Activated naive CD8-positive, alpha-beta T cell treated with anti-CD3 and anti-CD28 coated beads, Interleukin-2, amount 50 U/mL, for 24 hours (primary cell): ENCODE results near the gene HES1.

Experiments
- ATAC-seq: fragments of 150-1000 bp; cut with Tn5 transposase; one replicate; pipeline ENCODE4 v1.10.0; 2021
- DNase-seq: peaks from one replicate; pipeline ENCODE4 v3.0.0; 2021
- H3K27ac Mint-ChIP-seq: one replicate; pipeline ENCODE4 v1.8.0; 2021; ENCODE audit warnings: mild to moderate bottlenecking, mixed read lengths
- H3K27me3 Mint-ChIP-seq: one replicate; pipeline ENCODE4 v1.8.0; 2021; ENCODE audit warnings: mixed read lengths
- H3K36me3 Mint-ChIP-seq: one replicate; pipeline ENCODE4 v1.8.0; 2021; ENCODE audit warnings: low read depth, mixed read lengths
- H3K4me1 Mint-ChIP-seq: one replicate; pipeline ENCODE4 v1.8.0; 2021; ENCODE audit warnings: mixed read lengths
- H3K4me3 Mint-ChIP-seq: one replicate; pipeline ENCODE4 v1.8.0; 2021; ENCODE audit warnings: mild to moderate bottlenecking, moderate library complexity, mixed read lengths
- H3K9me3 Mint-ChIP-seq: one replicate; pipeline ENCODE4 v1.8.0; 2021; ENCODE audit warnings: mixed read lengths

HES1 gene

GRCh38 chr3:194129581-194130133, 6.3 kb upstream of the HES1 start:
- ATAC-seq (no peak), DNase-seq (no peak)
- H3K36me3 Mint-ChIP-seq = no peaks in the 10 kb centered on the region
- no peak overlapping the region for H3K27ac Mint-ChIP-seq
- H3K9me3 Mint-ChIP-seq = no peaks in the 10 kb centered on the region
- H3K4me1 Mint-ChIP-seq = peaks cover 24% of the 10 kb centered on the region
- H3K4me3 Mint-ChIP-seq = no peak overlapping the region
- peaks cover 55% of the 10 kb centered on the region for H3K27me3 Mint-ChIP-seq

GRCh38 chr3:194130188-194130587, 5.8 kb upstream of the HES1 start:
- Mint-ChIP-seq H3K27ac (no peak overlapping the region), H3K36me3 (no peaks in the 10 kb centered on the region), H3K4me1 (peaks cover 28% of the 10 kb centered on the region), H3K4me3 (no peak overlapping the region), H3K27me3 (peaks cover 55% of the 10 kb centered on the region), H3K9me3 (no peaks in the 10 kb centered on the region)
- ATAC-seq = no peak
- no peak for DNase-seq

- H3K36me3 Mint-ChIP-seq = no peaks in the 10 kb centered on the region
- ATAC-seq (no peak), DNase-seq (no peak)
- no peak overlapping the region for H3K27ac Mint-ChIP-seq
- H3K4me1 Mint-ChIP-seq = peaks cover 34% of the 10 kb centered on the region
- peaks cover 59% of the 10 kb centered on the region for H3K27me3 Mint-ChIP-seq
- H3K9me3 Mint-ChIP-seq = no peaks in the 10 kb centered on the region
- no peak overlapping the region for H3K4me3 Mint-ChIP-seq
These were observed 5.0 kb upstream of the HES1 start for GRCh38 chr3:194130807-194131589.

GRCh38 chr3:194132465-194133286, 3.3 kb upstream of the HES1 start:
- Mint-ChIP-seq H3K4me1 (peaks cover 50% of the 10 kb centered on the region), H3K36me3 (no peaks in the 10 kb centered on the region), H3K27me3 (peaks cover 64% of the 10 kb centered on the region), H3K4me3 (no peak overlapping the region), H3K9me3 (no peaks in the 10 kb centered on the region), H3K27ac (no peak overlapping the region)
- ATAC-seq = no peak
- no peak for DNase-seq

- H3K9me3 Mint-ChIP-seq = no peaks in the 10 kb centered on the region
- ATAC-seq = peak; percentile 25
- no peaks in the 10 kb centered on the region for H3K36me3 Mint-ChIP-seq
- peak overlapping the region; percentile 93 for H3K27ac Mint-ChIP-seq
- peak; percentile 38 for DNase-seq
- H3K4me3 Mint-ChIP-seq = peak overlapping the region; percentile 77
- H3K27me3 Mint-ChIP-seq = peaks cover 67% of the 10 kb centered on the region
- peaks cover 53% of the 10 kb centered on the region for H3K4me1 Mint-ChIP-seq
These were observed 2.2 kb upstream of the HES1 start for GRCh38 chr3:194133661-194134230.

GRCh38 chr3:194134231-194134756, 1.7 kb upstream of the HES1 start:
- Mint-ChIP-seq H3K27me3 (peaks cover 73% of the 10 kb centered on the region), H3K4me1 (peaks cover 58% of the 10 kb centered on the region), H3K4me3 (peak overlapping the region; percentile 76), H3K27ac (no peak overlapping the region), H3K9me3 (no peaks in the 10 kb centered on the region), H3K36me3 (no peaks in the 10 kb centered on the region)
- ATAC-seq = peak; percentile 22
- peak; percentile 67 for DNase-seq

GRCh38 chr3:194134757-194135515, 1.0 kb upstream of the HES1 start:
- peak; percentile 84 for DNase-seq
- Mint-ChIP-seq H3K27ac (peak overlapping the region; percentile 81), H3K27me3 (peaks cover 77% of the 10 kb centered on the region), H3K9me3 (no peaks in the 10 kb centered on the region), H3K4me1 (peaks cover 61% of the 10 kb centered on the region), H3K4me3 (peak overlapping the region; percentile 76), H3K36me3 (no peaks in the 10 kb centered on the region)
- peak; percentile 57 for ATAC-seq

GRCh38 chr3:194135516-194135805, 487 bp upstream of the HES1 start:
- ATAC-seq = no peak

GRCh38 chr3:194136519-194137007, 615 bp downstream of the HES1 start:
- no peak for ATAC-seq
- no peaks in the 10 kb centered on the region for H3K36me3 Mint-ChIP-seq
- peaks cover 62% of the 10 kb centered on the region for H3K4me1 Mint-ChIP-seq
- peak overlapping the region; percentile 31 for H3K27ac Mint-ChIP-seq
- no peaks in the 10 kb centered on the region for H3K9me3 Mint-ChIP-seq
- peak overlapping the region; percentile 75 for H3K4me3 Mint-ChIP-seq
- peaks cover 68% of the 10 kb centered on the region for H3K27me3 Mint-ChIP-seq
- DNase-seq = peak; percentile 25

More at GRCh38 chr3:194135516-194135805, 487 bp upstream of the HES1 start:
- H3K27me3 Mint-ChIP-seq = peaks cover 77% of the 10 kb centered on the region
- no peaks in the 10 kb centered on the region for H3K36me3 Mint-ChIP-seq
- H3K4me1 Mint-ChIP-seq = peaks cover 65% of the 10 kb centered on the region
- no peak overlapping the region for H3K27ac Mint-ChIP-seq
- peak overlapping the region; percentile 75 for H3K4me3 Mint-ChIP-seq
- H3K9me3 Mint-ChIP-seq = no peaks in the 10 kb centered on the region
- no peak for DNase-seq

- ATAC-seq (no peak), DNase-seq (peak; percentile 34)
- Mint-ChIP-seq H3K4me1 (peaks cover 61% of the 10 kb centered on the region), H3K9me3 (no peaks in the 10 kb centered on the region), H3K27me3 (peaks cover 66% of the 10 kb centered on the region), H3K36me3 (no peaks in the 10 kb centered on the region), H3K27ac (no peak overlapping the region), H3K4me3 (peak overlapping the region; percentile 75)
These were observed 1.1 kb downstream of the HES1 start for GRCh38 chr3:194137008-194137505.

GRCh38 chr3:194137506-194138474, 1.8 kb downstream of the HES1 start:
- ATAC-seq (no peak), DNase-seq (peak; percentile 47)
- H3K36me3 Mint-ChIP-seq = no peaks in the 10 kb centered on the region
- no peak overlapping the region for H3K27ac Mint-ChIP-seq
- peaks cover 64% of the 10 kb centered on the region for H3K27me3 Mint-ChIP-seq
- H3K4me1 Mint-ChIP-seq = peaks cover 63% of the 10 kb centered on the region
- H3K4me3 Mint-ChIP-seq = peak overlapping the region; percentile 75
- no peaks in the 10 kb centered on the region for H3K9me3 Mint-ChIP-seq

GRCh38 chr3:194138732-194139070, 2.8 kb downstream of the HES1 start:
- no peak overlapping the region for H3K27ac Mint-ChIP-seq
- ATAC-seq (no peak), DNase-seq (no peak)
- no peaks in the 10 kb centered on the region for H3K36me3 Mint-ChIP-seq
- peaks cover 55% of the 10 kb centered on the region for H3K4me1 Mint-ChIP-seq
- no peaks in the 10 kb centered on the region for H3K9me3 Mint-ChIP-seq
- H3K4me3 Mint-ChIP-seq = no peak overlapping the region
- H3K27me3 Mint-ChIP-seq = peaks cover 60% of the 10 kb centered on the region
